GM18517 (cell line): Measurements from ENCODE around the gene GNAI2.
A peak's percentile ranks its signal among the peaks of the same experiment; 100 is the strongest.

Source experiments
- ATAC-seq: cut with Tn5 transposase; IDR thresholded peaks from one replicate; pipeline ENCODE4 v1.9.1; 2021; ENCODE audit warnings: mild to moderate bottlenecking, moderate library complexity; ENCODE audit not compliant: unreplicated experiment

GNAI2 gene

GRCh38 chr3:50235716-50236483 lies at the start of gene GNAI2:
Gene GNAI2, plus strand, starts transcription at chr3:50236204. Its CDS starts 132 bp downstream, at chr3:50236336.
- peak; percentile 93 for ATAC-seq

- no peak for ATAC-seq
Measured at GRCh38 chr3:50187750-50188149, 48.3 kb upstream of the GNAI2 start.

GRCh38 chr3:50189274-50189673 lies 46.7 kb upstream of the GNAI2 start:
- no peak for ATAC-seq

GRCh38 chr3:50189989-50190388 lies 46.0 kb upstream of the GNAI2 start:
- ATAC-seq = no peak

- ATAC-seq = no peak
Measured at GRCh38 chr3:50190936-50191660, 44.9 kb upstream of the GNAI2 start, which contains the start of gene GNAT1. Gene GNAT1, plus strand, starts transcription at chr3:50191610. Its CDS starts 116 bp downstream, at chr3:50191726.

- no peak for ATAC-seq
Measured at GRCh38 chr3:50192124-50192523, 43.9 kb upstream of the GNAI2 start.

GRCh38 chr3:50192689-50193141 lies 43.3 kb upstream of the GNAI2 start:
- no peak for ATAC-seq

- ATAC-seq = no peak
Measured at GRCh38 chr3:50193286-50193685, 42.7 kb upstream of the GNAI2 start.

GRCh38 chr3:50193746-50194127 lies 42.3 kb upstream of the GNAI2 start:
- no peak for ATAC-seq

GRCh38 chr3:50194128-50194902 lies 41.7 kb upstream of the GNAI2 start:
- no peak for ATAC-seq

GRCh38 chr3:50194903-50195500 lies 41.0 kb upstream of the GNAI2 start:
- ATAC-seq = no peak

GRCh38 chr3:50195501-50196252 lies 40.3 kb upstream of the GNAI2 start:
- no peak for ATAC-seq

- no peak for ATAC-seq
Measured at GRCh38 chr3:50196253-50196801, 39.7 kb upstream of the GNAI2 start.

- ATAC-seq = no peak
Measured at GRCh38 chr3:50201573-50202315, 34.3 kb upstream of the GNAI2 start.

GRCh38 chr3:50202353-50203112 lies 33.5 kb upstream of the GNAI2 start:
- ATAC-seq = no peak

- ATAC-seq = no peak
Measured at GRCh38 chr3:50203113-50203808, 32.7 kb upstream of the GNAI2 start.

GRCh38 chr3:50203809-50204803 lies 31.9 kb upstream of the GNAI2 start:
- ATAC-seq = no peak
